Vagina (tissue), 2 donors: Measurements from ENCODE around the gene RUNDC3A. TPM values are rescaled to one million over a fixed set of nuclear protein-coding genes. Genes with fewer than 3 reads are reported as not detected.

Source experiments
- DNase-seq, 2 donors: peaks; one replicate each; pipeline ENCODE4 v3.0.0-alpha.2; 2017; ENCODE audit errors: extremely low spot score in 2 of 2
- H3K27ac ChIP-seq: fragments of 200-600 bp; sonication (generic); one replicate; pipeline ENCODE4 v1.5.1; 2019
- H3K27me3 ChIP-seq: fragments of 200-600 bp; sonication (generic); one replicate; pipeline ENCODE4 v1.5.1; 2019
- H3K36me3 ChIP-seq, 2 donors: fragments of 200-600 bp; sonication (generic); one replicate each; pipeline ENCODE4 v1.5.1; 2017 to 2019
- H3K4me1 ChIP-seq: fragments of 200-600 bp; sonication (generic); one replicate; pipeline ENCODE4 v1.5.1; 2019
- H3K4me3 ChIP-seq, 2 donors: fragments of 200-600 bp; sonication (generic); 1 replicate in 1 of 2; 2 replicates in 1 of 2; pipeline ENCODE4 v1.5.1; 2016 to 2019
- H3K9me3 ChIP-seq: fragments of 200-600 bp; sonication (generic); one replicate; pipeline ENCODE4 v1.5.1; 2019
- CTCF ChIP-seq, 3 experiments: fragments of 450-650 bp in 2 of 3; fragments of 200-600 bp in 1 of 3; sonication (generic) in 1 of 3; IDR thresholded peaks; one replicate each; pipeline ENCODE4 v1.5.1; 2017 to 2019; ENCODE audit warnings: antibody characterized with exemption in 3 of 3, mild to moderate bottlenecking in 2 of 3, moderate library complexity in 2 of 3
- POLR2A ChIP-seq, 2 donors: fragments of 450-650 bp; IDR thresholded peaks; one replicate each; pipeline ENCODE4 v1.6.1; 2017; ENCODE audit warnings: antibody characterized with exemption in 2 of 2, mild to moderate bottlenecking in 2 of 2, moderate library complexity in 2 of 2
- POLR2AphosphoS5 ChIP-seq, 2 donors: sonication (generic); formaldehyde crosslinking; IDR thresholded peaks; one replicate each; pipeline ENCODE4 v1.9.0; 2017; ENCODE audit warnings: antibody characterized with exemption in 2 of 2, mild to moderate bottlenecking in 2 of 2, low read depth in 1 of 2; ENCODE audit not compliant: insufficient read depth in 1 of 2
- intact Hi-C: fragments of 100-400 bp; cut with DNase I; formaldehyde crosslinking; loops from one replicate; pipeline ENCODE4 v1.15.1; 2023
- total RNA-seq: library from RNA; depleted of rRNA; stranded (reverse); fragments of >200 nt; gene quantifications from one replicate; pipeline ENCODE4 v1.2.3, GENCODE V29; 2016

The RUNDC3A gene
- total RNA-seq, 1 donor from 2014 or later = 2.0 TPM

GRCh38 chr17:44355642-44356099, 47.3 kb downstream of the RUNDC3A start:
- intact Hi-C loops = no loop called here
- H3K9me3 ChIP-seq = no peaks in the 10 kb centered on the region
- H3K36me3 ChIP-seq = peaks cover 0 to 19% of the 10 kb centered on the region in 2 donors
- no peak overlapping the region for H3K27ac ChIP-seq
- H3K4me3 ChIP-seq = no peak overlapping the region
- peaks cover 8% of the 10 kb centered on the region for H3K4me1 ChIP-seq
- no peak for DNase-seq
- no peak for TF ChIP-seq POLR2AphosphoS5 (IDR thresholded peaks at IDR 0.05; ENCODE audit: insufficient read depth in 1 of 2, low read depth in 1 of 2)
- TF ChIP-seq POLR2A (IDR thresholded peaks at IDR 0.05) = no peak
- TF ChIP-seq CTCF (IDR thresholded peaks at IDR 0.05) = no peak
- no peaks in the 10 kb centered on the region for H3K27me3 ChIP-seq

- Histone ChIP-seq H3K27ac (no peak overlapping the region), H3K4me3 (no peak overlapping the region), H3K4me1 (peaks cover 12% of the 10 kb centered on the region), H3K9me3 (no peaks in the 10 kb centered on the region), H3K36me3 (peaks cover 0 to 16% of the 10 kb centered on the region in 2 donors), H3K27me3 (no peaks in the 10 kb centered on the region)
- TF ChIP-seq CTCF (IDR thresholded peaks at IDR 0.05) (no peak), POLR2AphosphoS5 (IDR thresholded peaks at IDR 0.05; ENCODE audit: insufficient read depth in 1 of 2, low read depth in 1 of 2) (no peak), POLR2A (IDR thresholded peaks at IDR 0.05) (no peak)
- intact Hi-C loops = no loop called here
- no peak for DNase-seq
These were observed 47.8 kb downstream of the RUNDC3A start for GRCh38 chr17:44356241-44356640.

- H3K4me1 ChIP-seq = peaks cover 31% of the 10 kb centered on the region
- H3K9me3 ChIP-seq = no peaks in the 10 kb centered on the region
- no peaks in the 10 kb centered on the region for H3K27me3 ChIP-seq
- DNase-seq = no peak
- intact Hi-C loops = no loop called here
- H3K4me3 ChIP-seq = no peak overlapping the region
- no peaks in the 10 kb centered on the region for H3K36me3 ChIP-seq
- H3K27ac ChIP-seq = no peak overlapping the region
- TF ChIP-seq CTCF (IDR thresholded peaks at IDR 0.05) (no peak), POLR2AphosphoS5 (IDR thresholded peaks at IDR 0.05; ENCODE audit: insufficient read depth in 1 of 2, low read depth in 1 of 2) (no peak), POLR2A (IDR thresholded peaks at IDR 0.05) (no peak)
These were observed 49.7 kb downstream of the RUNDC3A start for GRCh38 chr17:44358066-44358465.

- H3K27me3 ChIP-seq = no peaks in the 10 kb centered on the region
- intact Hi-C loops = no loop called here
- no peaks in the 10 kb centered on the region for H3K36me3 ChIP-seq
- H3K9me3 ChIP-seq = no peaks in the 10 kb centered on the region
- TF ChIP-seq CTCF (IDR thresholded peaks at IDR 0.05) (no peak), POLR2A (IDR thresholded peaks at IDR 0.05) (no peak), POLR2AphosphoS5 (IDR thresholded peaks at IDR 0.05; ENCODE audit: insufficient read depth in 1 of 2, low read depth in 1 of 2) (no peak)
- DNase-seq = no peak
- no peak overlapping the region for H3K4me3 ChIP-seq
- peaks cover 36% of the 10 kb centered on the region for H3K4me1 ChIP-seq
- H3K27ac ChIP-seq = no peak overlapping the region
These were observed 50.6 kb downstream of the RUNDC3A start for GRCh38 chr17:44359006-44359405.

GRCh38 chr17:44359458-44360143, 51.2 kb downstream of the RUNDC3A start:
- intact Hi-C loops = no loop called here

More at GRCh38 chr17:44359458-44360143, 51.2 kb downstream of the RUNDC3A start:
- DNase-seq = no peak
- no peaks in the 10 kb centered on the region for H3K27me3 ChIP-seq
- TF ChIP-seq POLR2A (IDR thresholded peaks at IDR 0.05) = no peak
- H3K36me3 ChIP-seq = no peaks in the 10 kb centered on the region
- H3K27ac ChIP-seq = no peak overlapping the region
- peaks cover 38% of the 10 kb centered on the region for H3K4me1 ChIP-seq
- no peak overlapping the region for H3K4me3 ChIP-seq
- H3K9me3 ChIP-seq = no peaks in the 10 kb centered on the region
